Panc1 (cell line): ENCODE results near the gene RASSF6. TPM values are rescaled to one million over a fixed set of nuclear protein-coding genes. Genes with fewer than 3 reads are reported as not detected.

Source experiments
- ATAC-seq: fragments of 200-7000 bp; cut with Tn5 transposase; 2 replicates; pipeline ENCODE4 v1.9.1; 2020; ENCODE audit warnings: mild to moderate bottlenecking, moderate library complexity
- BruUV-seq: library from RNA; stranded (reverse); fragments of 400-500 nt; replicated peaks from 2 replicates; lab custom pipeline; 2021; lab: Mats Ljungman, UMichigan
- CTCF ChIA-PET: fragments of 300-600 bp; sonication (Branson Sonifier 250); formaldehyde crosslinking; loops from one replicate; lab custom pipeline; 2022; ENCODE audit warnings: antibody characterized with exemption; lab: Charles Lee
- POLR2A ChIA-PET: fragments of 300-600 bp; sonication (Branson Sonifier 250); formaldehyde crosslinking; loops from one replicate; lab custom pipeline; 2022; ENCODE audit warnings: antibody characterized with exemption; lab: Charles Lee
- DNase-seq: peaks from one replicate; pipeline ENCODE4 v3.0.0-alpha.2; 2010; ENCODE audit warnings: low read depth, low spot score
- H3K27ac ChIP-seq: 2 replicates; pipeline ENCODE4 v1.5.1; 2011; ENCODE audit warnings: mild to moderate bottlenecking, low read length, inconsistent platforms
- H3K27me3 ChIP-seq: fragments of 200-500 bp; sonication (Bioruptor generic); 2 replicates; pipeline ENCODE4 v1.6.0; 2014; ENCODE audit warnings: low read length, inconsistent platforms; ENCODE audit not compliant: control insufficient read depth, insufficient read depth
- H3K36me3 ChIP-seq: fragments of 200-500 bp; sonication (Bioruptor generic); 2 replicates; pipeline ENCODE4 v1.5.1; 2014; ENCODE audit warnings: inconsistent platforms, mild to moderate bottlenecking, low read length, moderate library complexity; ENCODE audit not compliant: control insufficient read depth, insufficient read depth
- H3K4me1 ChIP-seq: 2 replicates; pipeline ENCODE4 v1.5.1; 2011; ENCODE audit warnings: inconsistent platforms, mild to moderate bottlenecking, low read length, moderate library complexity; ENCODE audit not compliant: control insufficient read depth, insufficient read depth
- H3K4me3 ChIP-seq, 2 experiments: 2 replicates each; pipeline ENCODE4 v1.5.1; 2011 to 2012; ENCODE audit warnings: low read depth in 2 of 2, low read length in 2 of 2, mild to moderate bottlenecking in 2 of 2, inconsistent platforms in 1 of 2, moderate library complexity in 1 of 2
- H3K9me3 ChIP-seq: fragments of 200-500 bp; sonication (Bioruptor generic); 2 replicates; pipeline ENCODE4 v1.5.1; 2014; ENCODE audit warnings: low read depth, mild to moderate bottlenecking, inconsistent platforms, low read length, moderate library complexity; ENCODE audit not compliant: control insufficient read depth, insufficient read depth
- CTCF ChIP-seq: fragments of 450-650 bp; IDR thresholded peaks from 2 replicates; pipeline ENCODE4 v1.5.1; 2017; ENCODE audit warnings: mild to moderate bottlenecking
- POLR2AphosphoS5 ChIP-seq: IDR thresholded peaks from 2 replicates; pipeline ENCODE4 v1.6.1; 2012; ENCODE audit warnings: mild to moderate bottlenecking, low read depth, low read length, moderate library complexity
- REST ChIP-seq, 2 experiments: IDR thresholded peaks; 2 replicates each; pipeline ENCODE4 v1.6.1; 2011 to 2012; ENCODE audit warnings: low read depth in 2 of 2, control low read depth in 1 of 2, low read length in 1 of 2, mild to moderate bottlenecking in 1 of 2, moderate library complexity in 1 of 2; ENCODE audit not compliant: insufficient read depth in 1 of 2
- SIN3A ChIP-seq: IDR thresholded peaks from 2 replicates; pipeline ENCODE4 v1.6.1; 2012; ENCODE audit warnings: low read depth, mild to moderate bottlenecking, low read length, moderate library complexity, borderline replicate concordance; ENCODE audit not compliant: insufficient read depth
- TCF7L2 ChIP-seq: IDR thresholded peaks from 2 replicates; pipeline ENCODE4 v1.6.1; 2011; ENCODE audit warnings: mild to moderate bottlenecking, low read depth, low read length, inconsistent platforms
- in situ Hi-C: cut with HindIII; loops from 2 replicates; pipeline ENCODE4 v1.10.0; 2016; ENCODE audit warnings: low sequenced_read_pairs, low pct_unique_long_range_greater_than_20kb
- intact Hi-C: fragments of 100-400 bp; cut with micrococcal nuclease; formaldehyde crosslinking; loops from one replicate; pipeline ENCODE4 v1.10.0; 2022; ENCODE audit not compliant: unreplicated experiment
- total RNA-seq: library from RNA; stranded (reverse); gene quantifications from one replicate; pipeline ENCODE4 v1.2.1, GENCODE V29; 2021; ENCODE audit not compliant: unreplicated experiment

RASSF6 gene
- total RNA-seq, 1 experiment from 2014 or later: 0.15 TPM

- in situ Hi-C loops: no loop called here
- H3K27me3 ChIP-seq: no peaks in the 10 kb centered on the region
- no TSS peak for BruUV-seq
- ChIA-PET CTCF (no interaction called here), POLR2A (no interaction called here)
- H3K4me1 ChIP-seq: no peaks in the 10 kb centered on the region
- TF ChIP-seq SIN3A (no peak), CTCF (no peak), POLR2AphosphoS5 (no peak), REST (IDR thresholded peaks at IDR 0.05; ENCODE audit: insufficient read depth in 1 of 2, low read depth in 2 of 2, low read length in 1 of 2) (no peak), TCF7L2 (no peak)
- no peak for DNase-seq
- no peak overlapping the region for H3K27ac ChIP-seq
- no peak overlapping the region for H3K4me3 ChIP-seq
- no peaks in the 10 kb centered on the region for H3K36me3 ChIP-seq
- H3K9me3 ChIP-seq: no peaks in the 10 kb centered on the region
- no peak for ATAC-seq
- intact Hi-C loops: no loop called here
Measured at GRCh38 chr4:73577371-73577770, 42.9 kb downstream of the RASSF6 start.

GRCh38 chr4:73576381-73576780, 43.9 kb downstream of the RASSF6 start:
- DNase-seq: no peak
- intact Hi-C loops (no loop called here), in situ Hi-C loops (no loop called here)
- Histone ChIP-seq H3K4me1 (no peaks in the 10 kb centered on the region), H3K9me3 (no peaks in the 10 kb centered on the region), H3K27me3 (no peaks in the 10 kb centered on the region), H3K36me3 (no peaks in the 10 kb centered on the region), H3K4me3 (no peak overlapping the region), H3K27ac (no peak overlapping the region)
- no peak for ATAC-seq
- no peak for TF ChIP-seq TCF7L2
- no peak for TF ChIP-seq CTCF
- no peak for TF ChIP-seq SIN3A
- TF ChIP-seq POLR2AphosphoS5: no peak
- no peak for TF ChIP-seq REST (IDR thresholded peaks at IDR 0.05; ENCODE audit: insufficient read depth in 1 of 2, low read depth in 2 of 2, low read length in 1 of 2)
- ChIA-PET POLR2A (no interaction called here), CTCF (no interaction called here)
- no TSS peak for BruUV-seq
